Tibial artery (tissue), 4 donors: Measurements from ENCODE around the gene LOXHD1.

Experiments
- DNase-seq, 2 donors: peaks; one replicate each; pipeline ENCODE4 v3.0.0-alpha.2; 2019
- H3K27ac ChIP-seq, 2 donors: fragments of 200-600 bp; sonication (generic) in 1 of 2; 1 replicate in 1 of 2; 2 replicates in 1 of 2; pipeline ENCODE4 v1.5.1; 2018 to 2019; ENCODE audit warnings: mild to moderate bottlenecking in 1 of 2
- H3K27me3 ChIP-seq, 2 donors: fragments of 200-600 bp; sonication (generic) in 1 of 2; one replicate each; pipeline versions ENCODE4 v1.5.1 to v1.6.0; 2016 to 2019
- H3K36me3 ChIP-seq, 3 donors: fragments of 200-600 bp; sonication (generic) in 2 of 3; one replicate each; pipeline ENCODE4 v1.5.1; 2016 to 2019; ENCODE audit warnings: mild to moderate bottlenecking in 2 of 3
- H3K4me1 ChIP-seq, 4 donors: fragments of 200-600 bp; sonication (generic) in 2 of 4; 1 replicate in 3 of 4; 2 replicates in 1 of 4; pipeline ENCODE4 v1.5.1; 2016 to 2019
- H3K4me3 ChIP-seq, 2 donors: fragments of 200-600 bp; sonication (generic) in 1 of 2; 1 replicate in 1 of 2; 2 replicates in 1 of 2; pipeline ENCODE4 v1.5.1; 2018 to 2019; ENCODE audit warnings: mild to moderate bottlenecking in 2 of 2
- H3K9me3 ChIP-seq, 3 donors: fragments of 200-600 bp; sonication (generic) in 1 of 3; one replicate each; pipeline ENCODE4 v1.5.1; 2016 to 2019
- intact Hi-C: fragments of 100-400 bp; cut with DNase I; formaldehyde crosslinking; loops from one replicate; pipeline ENCODE4 v1.15.0; 2023; ENCODE audit warnings: low total_unique reads
- TF ChIP-seq, protein P1 (sequence below), 2 experiments: fragments of 200-600 bp in 1 of 2; fragments of 450-650 bp in 1 of 2; IDR thresholded peaks; one replicate each; pipeline ENCODE4 v1.5.1; 2017 to 2019; ENCODE audit warnings: antibody characterized with exemption in 2 of 2, mild to moderate bottlenecking in 1 of 2, moderate library complexity in 1 of 2

The LOXHD1 gene

DNA sequence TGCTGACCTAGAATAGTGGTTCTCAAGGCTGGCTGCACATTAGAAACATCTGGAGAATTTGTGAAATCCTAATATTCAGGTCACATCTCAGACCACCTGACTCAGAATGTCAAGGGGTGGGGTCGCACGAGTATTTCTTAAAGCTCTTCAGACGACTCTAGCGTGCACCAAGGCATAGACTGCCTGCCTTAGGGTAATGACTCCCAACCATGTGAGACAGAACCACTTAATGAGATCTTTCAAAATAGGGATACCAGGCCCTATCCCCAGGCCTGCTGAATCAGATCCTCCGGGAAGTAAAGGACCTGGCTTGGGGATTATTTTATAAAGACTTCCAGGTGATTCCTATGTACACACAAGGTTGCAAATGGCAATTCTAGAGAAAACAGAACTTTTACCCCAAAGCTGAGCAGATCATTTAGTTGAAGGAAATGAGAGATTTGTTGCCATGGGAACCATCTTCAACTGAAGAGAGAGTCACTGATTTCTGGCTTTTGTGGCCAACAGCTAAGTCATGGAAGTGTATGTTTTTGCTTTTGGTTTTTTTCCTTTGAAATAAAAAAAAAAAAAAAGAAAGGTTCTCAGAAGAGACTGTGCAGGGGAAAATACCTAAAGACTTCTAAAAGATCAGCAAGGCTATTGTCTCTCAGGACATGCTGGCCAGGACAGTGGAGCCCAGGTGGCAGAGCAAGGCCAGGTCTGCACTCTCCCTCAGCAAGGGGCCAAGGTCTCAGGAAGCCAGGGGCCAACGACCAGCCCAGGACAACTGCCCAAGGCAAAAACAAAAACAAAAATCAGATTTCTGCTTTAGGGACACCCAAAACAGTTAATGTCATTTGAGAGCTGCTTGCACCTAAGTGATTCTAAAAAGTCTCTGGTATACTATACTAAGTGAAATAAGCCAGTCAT lies 15.3 kb upstream of the LOXHD1 start:
- intact Hi-C loops: no loop called here
- Histone ChIP-seq H3K27ac (no peak overlapping the region), H3K4me1 (no peaks in the 10 kb centered on the region), H3K9me3 (no peaks in the 10 kb centered on the region), H3K27me3 (peaks cover 0 to 7% of the 10 kb centered on the region in 2 donors), H3K4me3 (no peak overlapping the region), H3K36me3 (no peaks in the 10 kb centered on the region)
- no peak for DNase-seq
- TF ChIP-seq, protein P1, sequence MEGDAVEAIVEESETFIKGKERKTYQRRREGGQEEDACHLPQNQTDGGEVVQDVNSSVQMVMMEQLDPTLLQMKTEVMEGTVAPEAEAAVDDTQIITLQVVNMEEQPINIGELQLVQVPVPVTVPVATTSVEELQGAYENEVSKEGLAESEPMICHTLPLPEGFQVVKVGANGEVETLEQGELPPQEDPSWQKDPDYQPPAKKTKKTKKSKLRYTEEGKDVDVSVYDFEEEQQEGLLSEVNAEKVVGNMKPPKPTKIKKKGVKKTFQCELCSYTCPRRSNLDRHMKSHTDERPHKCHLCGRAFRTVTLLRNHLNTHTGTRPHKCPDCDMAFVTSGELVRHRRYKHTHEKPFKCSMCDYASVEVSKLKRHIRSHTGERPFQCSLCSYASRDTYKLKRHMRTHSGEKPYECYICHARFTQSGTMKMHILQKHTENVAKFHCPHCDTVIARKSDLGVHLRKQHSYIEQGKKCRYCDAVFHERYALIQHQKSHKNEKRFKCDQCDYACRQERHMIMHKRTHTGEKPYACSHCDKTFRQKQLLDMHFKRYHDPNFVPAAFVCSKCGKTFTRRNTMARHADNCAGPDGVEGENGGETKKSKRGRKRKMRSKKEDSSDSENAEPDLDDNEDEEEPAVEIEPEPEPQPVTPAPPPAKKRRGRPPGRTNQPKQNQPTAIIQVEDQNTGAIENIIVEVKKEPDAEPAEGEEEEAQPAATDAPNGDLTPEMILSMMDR (IDR thresholded peaks at IDR 0.05): no peak

DNA sequence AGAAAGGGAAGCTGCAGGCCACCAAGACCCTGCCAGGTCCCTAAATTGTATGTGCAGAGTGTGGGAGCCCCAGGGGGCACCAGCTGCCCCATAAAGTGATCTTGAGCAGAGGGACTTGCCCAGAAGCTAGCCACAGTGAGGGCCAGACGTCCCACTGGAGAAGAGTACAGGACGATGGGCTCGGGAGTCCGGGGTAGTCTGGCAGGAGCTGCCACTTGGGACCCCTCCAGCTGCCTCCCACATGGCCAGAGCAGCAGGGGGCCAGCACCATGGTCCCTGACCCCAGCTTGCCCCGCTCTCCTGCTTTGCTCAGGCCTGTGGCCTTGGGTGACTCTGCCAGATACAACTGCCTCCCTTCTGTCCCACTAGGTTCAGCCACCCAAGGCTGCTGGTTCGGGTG lies 11.7 kb upstream of the LOXHD1 start:
- no peak for DNase-seq
- H3K4me1 ChIP-seq: no peaks in the 10 kb centered on the region
- no peak overlapping the region for H3K27ac ChIP-seq
- intact Hi-C loops: no loop called here
- TF ChIP-seq, protein P1 (IDR thresholded peaks at IDR 0.05): no peak
- H3K4me3 ChIP-seq: no peak overlapping the region
- no peaks in the 10 kb centered on the region for H3K9me3 ChIP-seq
- H3K27me3 ChIP-seq: peaks cover 0 to 7% of the 10 kb centered on the region in 2 donors
- no peaks in the 10 kb centered on the region for H3K36me3 ChIP-seq

DNA sequence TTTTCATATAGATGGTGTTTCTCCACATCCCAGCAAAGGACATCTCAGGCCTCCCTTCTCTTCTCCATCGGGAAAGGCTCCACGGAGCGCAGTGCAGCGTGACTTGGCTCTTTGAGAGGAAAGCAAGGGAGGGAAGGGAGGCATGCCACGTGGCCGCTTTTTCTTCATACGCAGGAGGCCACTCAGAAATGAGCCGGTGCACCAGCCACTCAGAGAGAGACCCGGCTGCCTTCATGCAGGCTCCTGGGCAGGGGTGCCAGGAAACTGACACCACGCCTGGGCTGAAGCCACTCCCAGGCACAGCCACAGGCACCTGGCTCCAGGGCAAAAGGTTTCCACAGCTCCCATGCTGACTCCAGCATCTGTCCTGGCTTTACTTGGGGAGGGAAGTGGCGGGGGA lies 11.1 kb upstream of the LOXHD1 start:
- H3K4me3 ChIP-seq: no peak overlapping the region
- H3K27me3 ChIP-seq: peaks cover 0 to 7% of the 10 kb centered on the region in 2 donors
- H3K9me3 ChIP-seq: no peaks in the 10 kb centered on the region
- DNase-seq: no peak
- no peak overlapping the region for H3K27ac ChIP-seq
- H3K36me3 ChIP-seq: no peaks in the 10 kb centered on the region
- intact Hi-C loops: no loop called here
- no peaks in the 10 kb centered on the region for H3K4me1 ChIP-seq
- TF ChIP-seq, protein P1 (IDR thresholded peaks at IDR 0.05): no peak

GRCh38 chr18:46663539-46663938 lies 6.5 kb upstream of the LOXHD1 start:
- Histone ChIP-seq H3K27ac (no peak overlapping the region), H3K4me3 (no peak overlapping the region), H3K9me3 (no peaks in the 10 kb centered on the region), H3K27me3 (no peaks in the 10 kb centered on the region), H3K36me3 (no peaks in the 10 kb centered on the region), H3K4me1 (no peaks in the 10 kb centered on the region)
- TF ChIP-seq, protein P1 (IDR thresholded peaks at IDR 0.05): no peak
- intact Hi-C loops: no loop called here
- DNase-seq: no peak

DNA sequence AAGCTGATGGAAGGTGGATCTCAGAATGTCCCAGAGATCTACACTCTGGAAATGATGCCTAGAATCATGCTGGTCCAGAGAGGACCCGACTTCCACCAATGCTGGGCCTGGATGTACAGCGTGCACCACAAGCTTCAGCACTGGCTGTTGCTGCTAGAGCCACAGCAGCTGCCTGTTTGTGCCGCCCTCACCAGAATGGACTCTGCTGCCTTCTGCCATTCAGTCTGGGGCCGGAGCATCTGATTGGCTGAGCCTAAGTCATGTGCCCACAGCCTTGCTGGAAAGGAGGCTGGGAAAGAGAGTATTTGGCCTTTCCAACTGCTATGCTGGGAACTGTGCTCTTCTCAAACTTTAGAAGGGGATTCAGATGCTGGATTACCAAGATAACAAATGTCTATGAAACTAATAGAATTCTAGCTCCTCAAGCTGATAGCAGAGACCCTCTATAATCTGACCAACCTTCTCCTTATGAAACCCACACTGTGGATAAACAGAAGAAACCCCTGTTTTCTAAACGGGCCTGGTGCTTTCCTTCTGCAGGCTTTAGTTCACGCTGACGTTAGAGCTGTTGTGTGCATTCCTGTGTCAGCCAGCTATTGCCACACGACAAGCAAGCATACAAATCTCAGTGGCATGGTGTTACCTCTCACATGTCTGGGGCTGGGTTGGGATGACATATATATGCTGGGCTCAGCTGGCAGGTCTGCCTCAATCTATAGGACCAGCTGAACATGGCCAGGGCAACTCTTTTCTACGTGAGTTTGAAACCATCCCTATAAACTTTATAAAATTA lies 4.1 kb upstream of the LOXHD1 start:
- H3K27ac ChIP-seq: no peak overlapping the region
- H3K4me3 ChIP-seq: no peak overlapping the region
- intact Hi-C loops: no loop called here
- DNase-seq: no peak
- no peaks in the 10 kb centered on the region for H3K36me3 ChIP-seq
- H3K4me1 ChIP-seq: no peaks in the 10 kb centered on the region
- TF ChIP-seq, protein P1 (IDR thresholded peaks at IDR 0.05): no peak
- H3K27me3 ChIP-seq: peaks cover 0 to 12% of the 10 kb centered on the region in 2 donors
- H3K9me3 ChIP-seq: no peaks in the 10 kb centered on the region
